ENCODE results near the gene ABCB11. TPM values are rescaled to one million over a fixed set of nuclear protein-coding genes. Genes with fewer than 3 reads are reported as not detected.

ABCB11 gene
- total RNA-seq, 1 experiment from 2014 or later: not detected

GRCh38 chr2:169023161-169023560 lies 8.0 kb downstream of the ABCB11 start:
- no peaks in the 10 kb centered on the region for H3F3A ChIP-seq (ENCODE audit: insufficient read depth, low read depth)
- no peaks in the 10 kb centered on the region for H3K4me1 ChIP-seq (replicated peaks; ENCODE audit: insufficient read depth)
- CTCF ChIA-PET: no interaction called here
- POLR2A ChIA-PET (ENCODE audit: unreplicated experiment): no interaction called here
- no peaks in the 10 kb centered on the region for H3K36me3 ChIP-seq (ENCODE audit: low read depth)
- no peaks in the 10 kb centered on the region for H3K79me2 ChIP-seq (ENCODE audit: low read depth)
- no TSS peak for BruUV-seq (replicated peaks)
- H2AFZ ChIP-seq: no peak overlapping the region
- no peaks in the 10 kb centered on the region for H3K27me3 ChIP-seq (ENCODE audit: insufficient read depth, low read depth)
- intact Hi-C loops (cut with micrococcal nuclease; ENCODE audit: unreplicated experiment): no loop called here
- no peak for DNase-seq
- H3K27ac ChIP-seq: no peak overlapping the region
- TF ChIP-seq, protein P1, sequence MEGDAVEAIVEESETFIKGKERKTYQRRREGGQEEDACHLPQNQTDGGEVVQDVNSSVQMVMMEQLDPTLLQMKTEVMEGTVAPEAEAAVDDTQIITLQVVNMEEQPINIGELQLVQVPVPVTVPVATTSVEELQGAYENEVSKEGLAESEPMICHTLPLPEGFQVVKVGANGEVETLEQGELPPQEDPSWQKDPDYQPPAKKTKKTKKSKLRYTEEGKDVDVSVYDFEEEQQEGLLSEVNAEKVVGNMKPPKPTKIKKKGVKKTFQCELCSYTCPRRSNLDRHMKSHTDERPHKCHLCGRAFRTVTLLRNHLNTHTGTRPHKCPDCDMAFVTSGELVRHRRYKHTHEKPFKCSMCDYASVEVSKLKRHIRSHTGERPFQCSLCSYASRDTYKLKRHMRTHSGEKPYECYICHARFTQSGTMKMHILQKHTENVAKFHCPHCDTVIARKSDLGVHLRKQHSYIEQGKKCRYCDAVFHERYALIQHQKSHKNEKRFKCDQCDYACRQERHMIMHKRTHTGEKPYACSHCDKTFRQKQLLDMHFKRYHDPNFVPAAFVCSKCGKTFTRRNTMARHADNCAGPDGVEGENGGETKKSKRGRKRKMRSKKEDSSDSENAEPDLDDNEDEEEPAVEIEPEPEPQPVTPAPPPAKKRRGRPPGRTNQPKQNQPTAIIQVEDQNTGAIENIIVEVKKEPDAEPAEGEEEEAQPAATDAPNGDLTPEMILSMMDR (conservative IDR thresholded peaks at IDR 0.05): no peak
- TF ChIP-seq EZH2 (IDR thresholded peaks at IDR 0.05; ENCODE audit: low read depth): no peak
- no peaks in the 10 kb centered on the region for H3K9me2 ChIP-seq (ENCODE audit: insufficient read depth)
- no peaks in the 10 kb centered on the region for H3K9me3 ChIP-seq (ENCODE audit: insufficient read depth, low read depth)
- no peak overlapping the region for H3K4me2 ChIP-seq
- H3K4me3 ChIP-seq: no peak overlapping the region
- no peaks in the 10 kb centered on the region for H4K20me1 ChIP-seq (ENCODE audit: insufficient read depth)

GRCh38 chr2:169018390-169018789 lies 12.7 kb downstream of the ABCB11 start:
- Histone ChIP-seq H3K36me3 (ENCODE audit: low read depth) (no peaks in the 10 kb centered on the region), H3K4me3 (no peak overlapping the region), H3K4me1 (replicated peaks; ENCODE audit: insufficient read depth) (no peaks in the 10 kb centered on the region), H2AFZ (no peak overlapping the region), H3K27ac (no peak overlapping the region), H3F3A (ENCODE audit: insufficient read depth, low read depth) (no peaks in the 10 kb centered on the region), H3K9me2 (ENCODE audit: insufficient read depth) (no peaks in the 10 kb centered on the region), H3K79me2 (ENCODE audit: low read depth) (no peaks in the 10 kb centered on the region), H3K4me2 (no peak overlapping the region), H3K9me3 (ENCODE audit: insufficient read depth, low read depth) (peaks cover 1% of the 10 kb centered on the region; the same call in 1 of the 2 replicates), H4K20me1 (ENCODE audit: insufficient read depth) (no peaks in the 10 kb centered on the region), H3K27me3 (ENCODE audit: insufficient read depth, low read depth) (no peaks in the 10 kb centered on the region)
- CTCF ChIA-PET: no interaction called here
- TF ChIP-seq EZH2 (IDR thresholded peaks at IDR 0.05; ENCODE audit: low read depth): no peak
- TF ChIP-seq, protein P1 (conservative IDR thresholded peaks at IDR 0.05): no peak
- no peak for DNase-seq
- intact Hi-C loops (cut with micrococcal nuclease; ENCODE audit: unreplicated experiment): no loop called here
- no TSS peak for BruUV-seq (replicated peaks)
- POLR2A ChIA-PET (ENCODE audit: unreplicated experiment): no interaction called here

GRCh38 chr2:169015943-169016342 lies 15.2 kb downstream of the ABCB11 start:
- Histone ChIP-seq H3F3A (ENCODE audit: insufficient read depth, low read depth) (peaks cover 6% of the 10 kb centered on the region; the same call in 1 of the 2 replicates), H3K9me2 (ENCODE audit: insufficient read depth) (no peaks in the 10 kb centered on the region), H3K79me2 (ENCODE audit: low read depth) (no peaks in the 10 kb centered on the region), H3K36me3 (ENCODE audit: low read depth) (no peaks in the 10 kb centered on the region), H3K27ac (no peak overlapping the region), H4K20me1 (ENCODE audit: insufficient read depth) (no peaks in the 10 kb centered on the region), H3K4me1 (replicated peaks; ENCODE audit: insufficient read depth) (peaks cover 17% of the 10 kb centered on the region), H3K27me3 (ENCODE audit: insufficient read depth, low read depth) (no peaks in the 10 kb centered on the region), H3K4me2 (no peak overlapping the region), H3K9me3 (ENCODE audit: insufficient read depth, low read depth) (peaks cover 5% of the 10 kb centered on the region; the same call in 1 of the 2 replicates), H3K4me3 (no peak overlapping the region), H2AFZ (no peak overlapping the region)
- TF ChIP-seq, protein P1 (conservative IDR thresholded peaks at IDR 0.05): no peak
- no peak for DNase-seq
- ChIA-PET POLR2A (ENCODE audit: unreplicated experiment) (no interaction called here), CTCF (no interaction called here)
- BruUV-seq (replicated peaks): no TSS peak
- intact Hi-C loops (cut with micrococcal nuclease; ENCODE audit: unreplicated experiment): no loop called here
